GM12891 (cell line): ENCODE measurements around the gene PCNA.

Source experiments
- POLR2A ChIP-seq: IDR thresholded peaks from 2 replicates; pipeline ENCODE4 v1.6.1; 2011; ENCODE audit warnings: low read depth, low read length, control low read depth
- POLR2AphosphoS5 ChIP-seq: IDR thresholded peaks from 2 replicates; pipeline ENCODE4 v1.6.1; 2011; ENCODE audit warnings: low read depth, low read length, control low read depth
- TAF1 ChIP-seq: IDR thresholded peaks from 2 replicates; pipeline ENCODE4 v1.6.1; 2011; ENCODE audit warnings: low read depth, low read length, control low read depth

GRCh38 chr20:5119435-5120184, at the start of gene PCNA:
- TF ChIP-seq POLR2A (peak; percentile 99), TAF1 (peak; percentile 98), POLR2AphosphoS5 (peak; percentile 99)
